ENCODE measurements around the gene TCF7.

TCF7 gene

GRCh38 chr5:134075102-134075501 is 39.4 kb upstream of the TCF7 start:
- H3K27ac ChIP-seq = no peak overlapping the region
- no peak for TF ChIP-seq ZFX (IDR thresholded peaks at IDR 0.05; ENCODE audit: borderline replicate concordance)
- no peak for TF ChIP-seq CTCF (IDR thresholded peaks at IDR 0.05)

GRCh38 chr5:134077926-134078580 is 36.4 kb upstream of the TCF7 start:
- no peak overlapping the region for H3K27ac ChIP-seq
- TF ChIP-seq CTCF (IDR thresholded peaks at IDR 0.05) (no peak), ZFX (IDR thresholded peaks at IDR 0.05; ENCODE audit: borderline replicate concordance) (no peak)

- TF ChIP-seq ZFX (IDR thresholded peaks at IDR 0.05; ENCODE audit: borderline replicate concordance) (no peak), CTCF (IDR thresholded peaks at IDR 0.05) (no peak)
- no peak overlapping the region for H3K27ac ChIP-seq
Observed at GRCh38 chr5:134079748-134080581, 34.5 kb upstream of the TCF7 start.

GRCh38 chr5:134082264-134082992 is 32.1 kb upstream of the TCF7 start:
- TF ChIP-seq CTCF (IDR thresholded peaks at IDR 0.05) (no peak), ZFX (IDR thresholded peaks at IDR 0.05; ENCODE audit: borderline replicate concordance) (no peak)
- no peak overlapping the region for H3K27ac ChIP-seq

GRCh38 chr5:134083517-134083916 is 31.0 kb upstream of the TCF7 start:
- no peak overlapping the region for H3K27ac ChIP-seq
- no peak for TF ChIP-seq ZFX (IDR thresholded peaks at IDR 0.05; ENCODE audit: borderline replicate concordance)
- no peak for TF ChIP-seq CTCF (IDR thresholded peaks at IDR 0.05)

- TF ChIP-seq CTCF (IDR thresholded peaks at IDR 0.05) (no peak), ZFX (IDR thresholded peaks at IDR 0.05; ENCODE audit: borderline replicate concordance) (no peak)
- no peak overlapping the region for H3K27ac ChIP-seq
Observed at GRCh38 chr5:134084022-134084565, 30.4 kb upstream of the TCF7 start.

Measured in 22Rv1 (cell line).